GM18508 (cell line): ENCODE results near the gene SEMA6A.
"Not testable (repeated sequence)": the region's sequence is repeated elsewhere in the genome, so short reads cannot be mapped to it uniquely, and the experiment has no call there.

Experiments used
- ATAC-seq: cut with Tn5 transposase; IDR thresholded peaks from one replicate; pipeline ENCODE4 v1.9.1; 2021; ENCODE audit warnings: moderate number of reproducible peaks; ENCODE audit not compliant: insufficient read depth, unreplicated experiment

Gene SEMA6A

DNA sequence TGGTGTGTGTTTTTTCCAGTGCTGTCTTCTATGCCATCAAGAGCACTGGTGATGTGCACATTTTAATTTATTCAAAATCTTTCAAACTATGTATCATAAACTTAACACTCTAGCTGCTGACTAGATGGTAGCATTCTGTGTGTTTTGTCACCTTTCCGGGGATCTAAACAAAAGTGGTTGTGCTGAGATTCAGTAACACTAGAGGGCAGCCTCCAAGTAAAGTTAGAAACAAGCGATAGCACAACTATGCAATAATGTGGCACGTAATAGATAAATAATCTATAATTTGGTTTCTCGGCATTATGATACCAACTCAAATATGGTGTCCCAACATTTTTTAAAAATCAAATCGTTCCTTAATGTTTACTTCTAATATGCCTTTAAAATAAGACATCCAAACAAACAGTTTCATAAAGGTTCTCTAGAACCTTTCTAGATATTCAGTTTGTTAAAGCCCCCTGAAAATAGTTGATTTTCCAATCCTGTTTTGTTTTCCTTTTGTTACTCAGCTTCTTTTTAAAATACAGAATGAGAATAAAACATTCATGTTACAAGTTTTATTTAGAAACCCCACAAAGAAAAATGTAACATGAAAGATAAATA, 16.9 kb downstream of the SEMA6A start:
- no peak for ATAC-seq

DNA sequence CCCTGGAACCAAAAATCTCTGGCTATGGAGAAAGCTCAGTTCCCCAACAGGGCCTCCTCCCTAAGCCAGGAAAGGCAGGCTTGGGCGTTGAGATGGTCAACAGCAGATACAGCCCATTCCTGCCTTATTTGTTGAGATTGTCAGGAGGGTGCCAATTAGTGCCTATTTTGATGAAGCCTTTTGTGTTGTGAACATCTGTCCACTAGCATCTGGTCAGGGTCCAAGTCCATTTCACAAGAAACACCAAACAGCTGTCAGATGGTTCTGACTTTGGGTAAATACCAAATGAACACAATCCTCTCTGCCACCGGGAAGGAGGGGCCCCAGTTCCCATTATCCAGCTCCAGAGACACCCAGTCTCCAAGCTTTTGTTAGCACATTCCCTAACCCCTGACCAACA, 19.9 kb downstream of the SEMA6A start:
- no peak for ATAC-seq

DNA sequence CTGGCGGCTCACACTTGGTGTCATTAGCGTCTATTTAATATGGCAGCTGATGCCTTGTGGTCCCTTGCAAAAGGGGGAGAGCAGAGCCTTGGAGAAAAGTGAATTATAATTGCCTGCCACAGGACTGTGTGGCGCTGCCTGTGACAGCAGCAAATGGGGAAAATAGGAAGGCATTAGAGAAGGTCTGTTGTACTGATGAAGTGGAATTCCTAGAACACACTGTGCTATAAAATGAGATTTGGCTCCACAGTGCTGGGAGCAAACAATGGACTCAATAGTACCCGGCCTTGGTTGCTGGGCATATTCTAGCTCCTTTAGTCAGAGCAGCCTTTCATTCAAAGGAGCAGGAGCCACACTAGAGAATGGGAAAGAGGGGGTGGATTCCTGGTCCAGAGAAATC, 21.3 kb downstream of the SEMA6A start:
- ATAC-seq: no peak

DNA sequence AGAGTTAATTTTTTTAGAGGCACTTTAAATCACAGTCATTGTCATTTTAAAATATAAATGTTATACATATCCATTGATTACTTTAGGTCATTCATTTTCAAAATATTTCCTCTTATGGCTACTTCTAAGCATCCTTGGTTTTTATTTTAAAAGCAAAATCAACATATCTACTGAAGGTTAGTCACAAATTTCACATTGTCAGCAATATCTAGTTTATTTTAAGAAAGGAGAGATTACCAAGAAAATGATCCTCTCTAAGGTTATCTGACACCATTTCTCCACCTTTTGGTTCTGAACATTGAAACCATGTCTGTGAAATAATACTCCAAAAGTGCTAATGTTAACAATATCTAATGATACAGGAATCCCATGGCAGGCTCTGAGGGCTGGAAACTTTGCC, 24.5 kb downstream of the SEMA6A start:
- ATAC-seq: no peak

DNA sequence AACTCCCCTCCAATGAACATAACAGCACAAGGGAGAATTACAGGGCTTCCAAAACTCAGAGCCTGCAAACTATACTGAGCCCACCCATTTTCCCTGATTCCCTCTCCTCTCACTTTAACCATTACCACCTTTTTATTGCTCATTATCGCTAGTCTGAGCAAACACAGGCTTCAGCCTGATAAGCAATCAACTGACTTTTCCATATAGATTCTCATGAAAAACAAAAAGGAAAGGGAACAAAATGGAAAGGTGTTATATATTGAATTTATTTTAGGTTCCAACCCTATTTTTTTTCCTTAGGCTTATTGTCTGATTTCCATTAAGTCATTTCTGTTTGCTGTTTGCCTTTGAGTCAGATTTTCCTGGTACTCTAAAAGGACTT, 27.9 kb downstream of the SEMA6A start:
- ATAC-seq: no peak

DNA sequence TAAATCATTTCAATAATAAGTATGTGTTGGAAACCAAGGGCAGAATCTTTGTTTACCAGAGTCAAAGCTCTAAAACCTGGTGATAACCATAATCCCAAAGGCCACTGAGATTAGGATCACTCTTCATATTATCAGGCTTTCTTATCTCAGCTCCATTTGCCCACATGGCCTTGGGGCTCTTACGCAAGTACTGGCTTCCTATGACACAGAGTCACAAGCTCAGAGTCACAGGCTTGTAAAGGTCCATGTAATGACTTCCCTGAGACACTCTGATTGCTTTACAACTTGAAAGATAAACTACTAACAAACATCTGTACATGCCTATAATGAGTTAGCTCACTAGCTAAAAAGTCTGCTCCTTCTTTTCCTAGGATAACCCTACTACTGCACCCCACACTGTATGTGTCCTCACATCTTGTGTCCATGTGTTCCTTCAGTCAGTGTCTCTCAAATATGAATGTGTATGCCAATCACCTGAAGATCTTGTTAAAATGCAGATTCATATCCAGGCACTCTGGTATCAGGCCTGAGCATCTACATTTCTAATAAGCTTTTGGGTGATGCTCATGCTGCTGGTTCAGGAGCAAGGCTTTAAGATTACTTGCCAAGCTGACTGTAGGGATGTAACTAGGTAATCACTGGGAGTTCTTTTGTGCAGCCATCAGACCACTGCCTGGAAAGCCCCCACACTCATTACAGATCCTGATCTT, 28.4 kb downstream of the SEMA6A start:
- no peak for ATAC-seq

DNA sequence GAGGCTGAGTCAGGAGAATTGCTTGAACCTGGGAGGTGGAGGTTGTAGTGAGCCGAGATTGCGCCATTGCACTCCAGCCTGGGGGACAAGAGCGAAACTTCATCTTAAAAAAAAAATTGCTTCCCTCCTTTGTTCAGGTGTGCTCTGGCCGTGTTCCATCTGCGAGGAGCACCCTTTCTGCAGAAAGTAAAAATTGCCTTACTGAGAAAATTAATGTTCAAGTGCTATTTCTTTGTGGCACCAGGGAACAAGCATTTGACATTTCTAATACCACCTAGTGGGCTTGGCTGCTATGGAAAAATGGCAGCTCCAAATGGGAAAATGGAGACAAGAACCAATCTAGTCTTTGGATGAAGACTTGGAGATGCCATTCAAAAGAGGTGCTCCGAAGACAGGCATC, 29.2 kb downstream of the SEMA6A start:
- ATAC-seq: not testable (repeated sequence)

DNA sequence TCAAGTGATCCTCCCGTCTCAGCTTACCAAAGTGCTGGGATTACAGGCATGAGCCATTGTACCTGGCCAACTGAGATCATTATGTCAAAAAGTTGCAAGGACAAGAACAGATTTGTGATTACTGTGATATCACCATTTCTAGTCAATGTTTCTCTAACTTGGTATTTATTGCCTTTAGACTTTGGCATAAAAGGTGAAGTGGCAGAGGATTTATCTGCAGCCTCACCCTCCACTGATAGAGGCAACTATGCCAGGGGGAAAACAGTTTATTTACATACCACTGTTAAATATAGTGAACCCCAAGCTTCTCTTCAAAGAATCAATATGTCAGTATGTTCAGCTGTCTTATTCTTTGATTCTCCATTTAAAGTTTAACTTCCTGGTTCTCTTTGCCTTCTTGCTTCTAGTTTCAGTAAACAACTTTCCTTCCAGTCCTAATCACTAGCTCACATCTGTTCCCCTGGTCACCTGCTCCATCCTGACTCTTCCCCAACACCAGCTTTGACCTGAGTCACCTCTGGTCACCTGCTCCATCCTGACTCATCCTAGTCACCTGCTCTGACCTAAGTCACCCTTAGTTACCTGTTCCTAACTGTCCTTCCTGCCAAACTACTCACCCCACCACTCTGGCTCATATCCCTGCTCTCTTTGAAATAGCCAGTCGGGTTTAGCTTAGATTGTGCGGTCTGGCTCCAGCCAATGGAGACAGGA, 29.9 kb downstream of the SEMA6A start:
- ATAC-seq: no peak

DNA sequence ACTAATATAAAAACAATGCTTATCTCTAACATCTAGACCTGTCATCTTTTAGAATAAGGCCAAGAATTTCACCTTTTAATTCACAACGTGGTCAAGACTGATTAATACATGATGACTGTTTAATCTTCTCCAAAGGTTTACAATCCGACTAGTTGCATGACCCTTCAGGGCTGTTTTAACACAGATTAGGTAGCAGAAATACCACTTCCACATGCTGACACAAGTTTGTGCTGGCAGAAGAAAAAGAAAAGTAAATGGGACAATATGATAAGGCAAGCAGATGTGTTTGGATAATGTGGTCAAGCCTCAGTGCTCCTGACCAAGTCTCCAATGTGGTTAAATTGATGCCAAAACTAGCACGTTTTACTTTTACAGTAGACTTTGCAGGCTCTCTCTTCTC, 31.1 kb downstream of the SEMA6A start:
- no peak for ATAC-seq

DNA sequence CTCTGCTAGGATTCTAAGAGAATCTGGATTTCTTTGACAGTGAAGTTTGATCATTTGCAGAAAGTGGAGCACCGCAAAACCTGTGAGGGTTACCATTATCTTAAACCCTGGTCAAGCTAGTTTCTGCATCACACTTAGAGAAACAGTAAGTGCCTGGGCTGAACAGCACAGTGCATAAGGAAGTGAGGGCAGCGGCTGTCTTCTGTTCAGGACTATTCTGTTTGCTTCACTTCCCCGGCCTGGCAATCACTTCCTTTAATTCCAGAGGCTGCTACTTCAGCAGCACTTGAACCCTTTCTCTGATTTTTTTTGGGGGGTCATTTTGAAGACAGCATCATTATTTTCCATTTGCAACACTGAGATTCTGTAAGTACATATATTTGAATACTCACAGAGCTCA, 32.0 kb downstream of the SEMA6A start:
- no peak for ATAC-seq

DNA sequence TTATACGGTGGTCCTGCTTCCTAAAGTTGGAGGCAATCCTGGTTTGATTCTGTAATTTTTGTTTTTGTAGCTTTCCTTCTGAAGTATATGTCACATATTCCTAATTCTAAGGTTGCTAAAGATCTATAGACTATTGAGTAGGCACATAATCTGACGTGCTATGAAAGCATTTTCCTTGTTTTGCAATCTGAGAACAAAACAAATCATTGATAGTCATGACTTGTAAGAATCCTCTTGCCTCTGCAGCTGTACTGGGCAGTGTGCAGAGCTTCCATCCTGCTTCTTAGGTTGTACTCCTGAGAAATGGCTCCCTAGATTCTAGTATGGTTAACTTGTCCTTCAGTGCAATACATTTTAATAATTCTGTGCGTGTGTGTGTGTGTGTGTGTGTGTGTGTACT, 35.4 kb downstream of the SEMA6A start:
- no peak for ATAC-seq

DNA sequence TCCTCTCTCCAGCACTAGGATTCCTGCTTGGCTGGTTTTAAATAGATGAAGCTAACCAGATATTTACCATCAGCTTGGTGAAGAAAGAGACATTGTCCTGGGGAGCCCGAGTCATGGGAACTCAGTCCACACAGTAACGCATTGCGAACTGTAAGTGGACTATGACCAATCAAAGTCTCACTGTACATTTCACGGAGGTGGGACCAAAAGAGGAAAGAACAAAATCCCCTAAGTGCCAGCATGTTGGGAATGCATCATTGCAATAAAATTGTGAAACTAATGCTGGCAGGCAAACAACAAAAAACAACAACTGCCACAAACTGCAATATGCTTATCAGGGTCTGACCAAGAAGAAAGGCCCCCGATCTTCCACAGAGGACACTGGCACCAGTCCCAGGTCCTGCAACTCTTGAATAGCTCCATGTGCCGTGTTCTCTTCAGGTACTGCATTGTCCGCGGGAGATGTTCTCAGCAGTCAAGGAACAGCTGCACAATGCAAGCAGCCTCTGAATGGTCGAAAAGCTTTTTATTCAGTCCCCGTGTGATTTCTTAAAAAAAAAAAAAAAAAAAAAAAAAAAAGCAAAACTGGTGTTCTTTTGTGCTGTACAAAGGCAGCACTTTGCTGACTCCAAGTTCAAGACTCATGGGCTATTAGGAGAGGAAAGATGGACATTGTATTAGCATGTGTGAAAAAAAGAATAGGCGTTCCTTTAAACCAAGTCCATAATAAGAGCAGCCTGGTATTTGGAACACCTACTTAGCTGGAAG, 38.1 kb downstream of the SEMA6A start:
- no peak for ATAC-seq

DNA sequence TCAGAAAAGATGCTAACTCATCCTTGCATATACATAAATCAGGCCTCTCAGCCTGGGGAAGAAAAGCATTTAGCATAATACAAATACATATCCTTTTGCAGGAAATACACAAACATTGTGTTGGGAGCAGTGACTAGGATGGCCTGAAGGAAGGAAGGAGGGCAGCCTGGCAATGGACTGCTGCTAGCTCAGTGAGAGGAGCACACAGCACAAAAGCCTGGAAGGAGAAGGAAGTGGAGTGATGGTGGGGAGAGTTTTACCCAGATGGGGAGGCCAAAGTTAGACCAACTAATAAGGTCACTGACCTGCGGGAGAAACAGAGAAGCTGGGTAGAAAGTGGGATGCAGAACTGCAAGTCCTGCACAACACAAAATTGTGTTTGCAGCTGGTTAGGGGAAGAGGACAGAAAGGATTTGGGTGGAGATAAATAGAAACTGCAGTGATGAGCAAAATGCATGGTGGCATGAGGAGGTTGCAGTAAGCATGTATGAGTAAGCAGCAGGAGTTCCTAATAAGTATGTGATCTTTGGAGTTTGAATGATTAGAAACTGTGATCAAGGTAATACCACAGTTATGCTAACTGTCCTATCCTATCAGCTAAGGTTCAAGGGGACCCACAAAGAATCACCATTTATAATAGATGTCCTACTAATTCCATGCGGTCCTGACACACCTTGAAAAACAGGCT, 39.5 kb downstream of the SEMA6A start:
- ATAC-seq: no peak

DNA sequence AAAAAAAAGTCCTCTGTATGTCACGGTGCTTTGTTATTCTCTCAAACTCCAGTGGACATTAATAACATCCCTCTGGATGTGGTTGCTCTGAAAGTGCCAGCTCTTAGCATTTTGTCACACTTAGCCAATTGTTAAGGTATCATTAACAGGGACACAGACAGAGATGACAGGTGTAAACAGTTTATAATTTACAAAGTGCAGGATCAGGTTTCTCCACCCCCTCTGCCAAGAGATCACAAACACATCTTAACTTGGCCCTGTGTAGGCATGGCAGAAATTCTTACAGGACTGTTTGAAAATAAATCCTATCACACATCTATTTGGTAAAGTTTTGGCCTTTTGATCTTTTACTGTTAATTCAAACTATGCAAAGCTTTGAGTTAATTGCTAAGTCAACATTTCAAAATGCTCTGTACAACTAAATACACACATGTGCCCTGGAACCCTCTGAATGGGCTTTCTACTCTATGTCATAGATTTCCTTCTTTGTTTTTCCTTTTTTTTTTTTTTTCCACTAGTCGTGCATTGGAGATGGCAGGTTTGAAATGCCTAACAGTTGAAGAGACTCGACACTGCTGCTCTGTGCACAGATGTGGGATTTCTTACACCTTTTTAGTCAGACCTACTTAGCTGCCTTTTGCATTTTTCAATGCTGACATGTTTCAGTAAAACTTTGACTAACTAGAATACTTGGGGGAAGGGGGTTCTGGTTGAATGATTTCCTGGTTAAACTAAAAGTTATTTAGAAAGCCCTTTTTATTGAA, 41.7 kb downstream of the SEMA6A start:
- ATAC-seq: peak; percentile 53

DNA sequence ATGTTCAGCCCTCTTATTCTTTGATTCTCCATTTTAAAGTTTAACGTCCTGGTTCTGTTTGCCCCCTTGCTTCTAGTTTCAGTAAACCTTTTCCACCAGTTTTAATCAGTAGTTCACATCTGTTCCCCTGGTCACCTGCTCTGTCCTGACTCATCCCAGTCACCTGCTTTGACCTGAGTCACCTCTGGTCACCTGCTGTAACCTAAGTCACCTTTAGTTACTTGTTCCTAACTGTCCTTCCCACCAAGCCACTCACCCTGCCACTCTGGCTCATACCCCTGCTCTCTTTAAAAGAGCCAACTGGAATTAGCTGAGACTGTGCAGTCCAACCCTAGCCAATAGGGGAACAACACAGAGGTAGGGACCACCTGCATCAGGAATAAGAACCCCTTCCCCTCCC, 43.0 kb downstream of the SEMA6A start:
- no peak for ATAC-seq

DNA sequence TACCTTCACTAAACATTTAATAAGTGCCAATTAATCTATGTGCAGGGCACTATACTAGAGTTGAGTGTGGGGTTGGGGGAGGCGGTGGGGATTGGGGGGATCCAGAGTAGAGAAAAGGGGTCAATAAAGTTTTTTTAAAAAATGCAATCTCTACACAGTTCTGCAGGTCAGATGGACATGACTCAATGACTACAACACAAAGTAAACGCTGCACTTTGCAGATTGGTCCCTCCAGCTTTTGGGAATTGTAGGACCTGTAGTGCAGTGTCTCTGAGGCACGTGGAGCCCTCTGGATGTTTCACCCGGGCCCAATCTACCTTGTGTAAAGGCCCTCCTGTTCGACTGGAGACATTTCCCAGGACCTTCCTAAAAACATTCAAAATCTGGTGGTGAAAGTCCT, 43.5 kb downstream of the SEMA6A start:
- no peak for ATAC-seq

DNA sequence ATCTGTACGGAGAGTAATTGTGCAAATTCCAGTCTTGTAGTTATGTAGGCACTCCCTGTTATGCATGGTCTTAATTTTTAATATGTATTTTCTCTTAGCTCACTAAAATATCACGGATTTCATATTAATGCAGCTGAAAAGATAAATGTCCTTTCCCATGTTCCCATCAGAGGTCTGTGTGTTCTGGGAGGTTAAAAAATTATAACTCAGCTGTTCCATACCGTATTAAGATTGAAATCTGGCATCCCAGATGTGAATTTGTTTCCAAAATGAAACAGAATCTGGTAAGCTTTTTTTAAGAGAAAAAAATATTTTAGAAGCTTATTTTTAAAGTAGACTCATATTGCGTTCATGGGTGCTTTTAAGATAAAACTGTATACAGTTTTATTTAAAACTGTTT, 44.3 kb downstream of the SEMA6A start:
- ATAC-seq: no peak

DNA sequence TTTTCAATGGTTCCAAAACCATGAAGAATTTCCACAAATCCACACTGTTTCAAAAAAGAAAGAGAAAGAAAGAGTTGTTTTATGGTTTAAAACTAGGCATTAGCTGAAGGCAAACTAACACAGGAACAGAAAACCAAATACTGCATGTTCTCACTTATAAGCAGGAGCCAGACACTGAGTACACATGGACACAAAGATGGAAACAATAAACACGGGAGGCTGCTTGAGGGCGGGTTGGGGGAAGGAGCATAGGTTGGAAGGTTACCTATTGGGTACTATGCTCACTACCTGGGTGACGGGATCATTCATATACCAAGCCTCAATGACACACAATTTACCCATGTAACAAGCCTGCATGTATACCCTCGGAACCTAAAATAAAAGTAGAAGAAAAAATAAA, 45.0 kb downstream of the SEMA6A start:
- no peak for ATAC-seq

DNA sequence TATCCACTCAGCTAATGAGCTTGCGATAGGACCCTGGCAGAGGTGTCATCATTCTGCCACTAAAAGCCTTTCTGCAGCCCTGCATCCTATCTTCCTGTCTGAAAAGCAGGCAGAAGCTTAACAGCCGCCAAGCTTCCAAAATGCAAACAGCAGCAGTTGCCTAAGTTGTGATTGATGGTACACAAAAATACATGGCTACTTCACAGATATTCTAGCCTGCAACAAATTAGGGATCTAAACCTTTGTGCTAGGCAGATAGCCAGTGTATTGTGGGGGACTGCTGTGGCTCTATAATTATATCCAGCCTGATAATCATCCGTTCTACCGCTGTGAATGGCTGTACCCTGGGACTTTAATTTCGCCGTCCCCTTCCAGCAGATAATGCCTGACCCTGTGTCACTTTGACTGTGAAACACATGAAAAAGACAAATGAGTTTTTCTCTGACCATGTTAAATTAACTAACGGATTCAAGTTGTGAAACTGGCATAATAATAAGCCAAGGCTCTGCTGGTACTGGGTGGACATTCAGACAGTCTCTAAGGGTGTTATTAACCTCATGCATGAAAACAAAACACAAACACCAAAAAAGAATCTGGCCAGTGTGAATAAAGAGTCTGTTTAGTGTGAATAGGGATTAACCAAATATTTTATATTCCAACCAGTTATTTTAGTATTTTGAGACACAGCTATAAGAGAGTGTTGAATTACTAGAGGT, 45.9 kb downstream of the SEMA6A start:
- ATAC-seq: no peak
